Activated T-cell treated with anti-CD3 and anti-CD28 coated beads for 48 hours (primary cell): ENCODE results near the gene WASF2.
A peak's percentile ranks its signal among the peaks of the same experiment; 100 is the strongest.

Experiments used
- DNase-seq: peaks from one replicate; pipeline ENCODE4 v3.0.0-alpha.2; 2020; ENCODE audit warnings: low read depth

WASF2 gene

GRCh38 chr1:27357281-27358037 is 132.5 kb downstream of the WASF2 start:
- DNase-seq = peak; percentile 79

- peak; percentile 33 for DNase-seq
Measured at GRCh38 chr1:27356619-27357280, 133.2 kb downstream of the WASF2 start.

DNA sequence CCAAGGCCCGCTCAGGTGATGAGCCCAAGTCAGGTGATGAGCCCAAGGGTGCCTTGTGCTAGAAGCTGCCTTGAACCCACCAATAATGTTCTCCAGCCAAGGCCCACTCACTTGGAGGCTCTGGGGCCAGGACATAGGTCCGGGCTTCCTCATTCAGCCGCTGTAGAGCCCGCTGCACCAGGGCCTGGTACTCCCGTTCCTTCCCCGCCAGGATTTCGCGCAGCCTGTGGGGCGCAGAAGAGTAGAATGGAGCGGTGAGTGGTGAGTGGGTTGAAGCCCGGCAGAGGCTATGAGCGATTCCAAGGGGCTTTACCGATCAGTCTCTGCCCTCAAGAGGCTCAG is 133.7 kb downstream of the WASF2 start:
- no peak for DNase-seq

DNA sequence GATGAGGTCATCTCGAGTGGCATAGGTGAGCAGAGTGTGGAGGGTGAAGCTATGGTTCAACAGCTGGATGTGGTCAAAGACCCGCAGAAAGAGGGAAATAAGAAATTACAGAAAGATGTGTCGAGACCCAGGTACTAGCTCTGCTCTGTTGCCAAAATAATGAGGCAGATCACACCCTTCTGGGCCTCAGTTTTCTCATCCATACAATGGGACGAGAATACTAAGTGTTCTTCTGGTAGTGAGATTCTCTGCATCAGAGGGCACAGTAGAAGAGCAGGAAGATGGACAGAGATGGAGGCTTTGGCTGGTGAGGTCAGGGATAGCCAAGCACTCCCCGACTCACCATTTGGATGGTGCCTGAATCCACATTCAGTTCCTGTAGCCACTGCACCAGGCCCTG is 134.3 kb downstream of the WASF2 start:
- DNase-seq = no peak
